GM13977 (cell line): ENCODE measurements around the gene DGKD.

Experiments used
- DNase-seq: peaks from one replicate; pipeline ENCODE4 v3.0.0; 2012; ENCODE audit warnings: low spot score
- in situ Hi-C: fragments of 300-500 bp; cut with MboI; formaldehyde crosslinking; loops from one replicate; pipeline ENCODE4 v1.12.0; 2022; ENCODE audit warnings: low sequenced_read_pairs, low pct_unique_long_range_greater_than_20kb, mixed read lengths, inconsistent platforms; ENCODE audit not compliant: unreplicated experiment
- TF ChIP-seq, protein P1 (sequence below): IDR thresholded peaks from 2 replicates; pipeline ENCODE4 v1.5.1; 2012; ENCODE audit warnings: mild to moderate bottlenecking, control low read depth; ENCODE audit not compliant: insufficient read depth; ENCODE audit errors: extremely low read depth, missing control alignments

DGKD gene

DNA sequence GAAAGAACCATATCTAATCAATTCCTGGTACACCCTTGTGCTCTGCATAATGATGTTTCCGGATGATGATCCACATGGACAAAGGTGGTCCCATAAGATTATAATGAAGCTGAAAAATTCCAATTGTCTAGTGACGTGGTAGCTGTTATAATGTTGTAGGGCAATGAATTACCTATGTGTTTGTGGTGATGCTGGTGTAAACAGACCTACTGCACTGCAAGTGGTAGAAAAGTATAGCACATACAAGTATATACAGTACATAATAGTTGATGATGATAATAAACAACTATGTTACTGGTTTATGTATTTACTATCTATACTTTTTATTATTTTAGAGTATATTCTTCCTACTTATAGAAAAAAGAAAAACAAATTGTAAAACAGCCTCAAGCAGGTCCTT, 8.4 kb downstream of the DGKD start:
- in situ Hi-C loops: no loop called here
- DNase-seq: no peak
- TF ChIP-seq, protein P1, sequence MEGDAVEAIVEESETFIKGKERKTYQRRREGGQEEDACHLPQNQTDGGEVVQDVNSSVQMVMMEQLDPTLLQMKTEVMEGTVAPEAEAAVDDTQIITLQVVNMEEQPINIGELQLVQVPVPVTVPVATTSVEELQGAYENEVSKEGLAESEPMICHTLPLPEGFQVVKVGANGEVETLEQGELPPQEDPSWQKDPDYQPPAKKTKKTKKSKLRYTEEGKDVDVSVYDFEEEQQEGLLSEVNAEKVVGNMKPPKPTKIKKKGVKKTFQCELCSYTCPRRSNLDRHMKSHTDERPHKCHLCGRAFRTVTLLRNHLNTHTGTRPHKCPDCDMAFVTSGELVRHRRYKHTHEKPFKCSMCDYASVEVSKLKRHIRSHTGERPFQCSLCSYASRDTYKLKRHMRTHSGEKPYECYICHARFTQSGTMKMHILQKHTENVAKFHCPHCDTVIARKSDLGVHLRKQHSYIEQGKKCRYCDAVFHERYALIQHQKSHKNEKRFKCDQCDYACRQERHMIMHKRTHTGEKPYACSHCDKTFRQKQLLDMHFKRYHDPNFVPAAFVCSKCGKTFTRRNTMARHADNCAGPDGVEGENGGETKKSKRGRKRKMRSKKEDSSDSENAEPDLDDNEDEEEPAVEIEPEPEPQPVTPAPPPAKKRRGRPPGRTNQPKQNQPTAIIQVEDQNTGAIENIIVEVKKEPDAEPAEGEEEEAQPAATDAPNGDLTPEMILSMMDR: no peak

DNA sequence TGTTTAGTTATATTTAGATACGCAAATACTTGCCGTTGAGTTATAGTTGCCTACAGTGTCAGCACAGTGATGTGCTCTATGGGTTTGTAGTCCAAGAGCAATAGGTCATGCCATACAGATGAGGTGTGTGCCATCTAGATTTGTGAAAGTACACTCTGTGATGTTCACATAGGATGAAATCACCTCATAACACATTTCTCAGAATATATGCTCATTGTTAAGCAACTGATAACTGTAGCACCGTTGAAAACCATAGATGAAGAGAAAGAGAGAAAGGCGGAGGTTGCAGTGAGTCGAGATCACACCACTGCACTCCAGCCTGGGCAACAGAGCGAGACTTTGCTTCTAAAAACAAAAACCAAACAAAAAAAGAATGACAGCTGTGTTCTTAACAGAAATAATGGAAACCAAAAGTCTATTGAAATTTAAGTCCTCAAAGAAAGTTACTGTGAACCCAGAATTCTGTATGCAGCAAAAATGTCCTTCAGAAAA, 9.5 kb downstream of the DGKD start:
- in situ Hi-C loops: no loop called here
- TF ChIP-seq, protein P1: no peak

DNA sequence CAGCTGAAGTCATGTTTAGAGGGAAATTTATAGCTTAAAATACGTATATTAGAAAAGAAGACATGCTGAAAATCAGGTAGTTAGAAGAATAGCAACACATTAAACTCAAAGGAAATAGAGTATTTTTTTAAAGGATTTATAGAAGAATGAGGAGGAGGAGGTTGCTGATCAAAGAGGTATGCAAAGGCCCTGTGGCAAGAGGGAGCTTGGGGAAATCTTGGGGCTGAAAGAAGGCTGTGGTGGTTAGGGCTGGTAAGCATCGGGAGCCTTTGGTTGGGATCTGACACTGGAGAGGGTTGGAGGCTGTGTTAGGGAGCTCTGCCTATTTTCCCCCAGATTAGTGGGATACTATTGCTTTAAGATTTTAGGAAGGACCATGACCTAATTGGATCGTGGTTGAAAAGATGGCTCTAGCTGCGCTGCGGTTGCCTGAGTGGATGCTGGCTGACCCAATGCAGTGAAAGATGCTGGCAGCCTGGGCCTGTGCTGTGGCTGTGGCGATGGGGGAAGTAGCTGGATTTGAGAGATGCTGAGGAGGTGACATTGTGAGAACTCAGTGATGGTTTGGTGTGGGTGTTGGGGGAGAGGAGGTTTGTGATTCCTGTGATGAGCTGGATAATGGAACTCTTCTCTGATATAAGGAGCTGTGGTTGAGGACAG, 11.7 kb downstream of the DGKD start:
- no peak for DNase-seq
- in situ Hi-C loops: no loop called here
- TF ChIP-seq, protein P1: no peak

More for the DNA sequence above, 9.5 kb downstream of the DGKD start:
- peak; percentile 38 for DNase-seq

DNA sequence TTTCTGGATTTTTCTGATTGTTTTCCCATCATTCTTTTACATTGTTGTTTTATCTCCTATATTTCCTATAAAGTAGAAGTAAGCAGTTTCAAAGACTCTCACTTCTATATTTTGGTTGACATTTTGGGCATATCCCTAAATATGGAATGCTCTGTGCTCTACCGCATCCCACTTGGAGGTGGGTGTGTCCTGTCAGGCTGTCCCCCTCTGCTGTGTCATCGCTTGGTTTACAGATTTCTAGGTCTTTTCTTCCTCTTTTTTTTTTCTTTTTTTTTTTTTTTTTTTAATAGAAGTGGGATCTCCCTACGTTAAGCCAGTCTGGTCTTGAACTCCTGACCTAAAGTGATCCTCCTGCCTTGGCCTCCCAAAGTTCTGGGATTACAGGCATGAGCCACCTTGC, 13.3 kb downstream of the DGKD start:
- in situ Hi-C loops: no loop called here
- TF ChIP-seq, protein P1: no peak
- no peak for DNase-seq

DNA sequence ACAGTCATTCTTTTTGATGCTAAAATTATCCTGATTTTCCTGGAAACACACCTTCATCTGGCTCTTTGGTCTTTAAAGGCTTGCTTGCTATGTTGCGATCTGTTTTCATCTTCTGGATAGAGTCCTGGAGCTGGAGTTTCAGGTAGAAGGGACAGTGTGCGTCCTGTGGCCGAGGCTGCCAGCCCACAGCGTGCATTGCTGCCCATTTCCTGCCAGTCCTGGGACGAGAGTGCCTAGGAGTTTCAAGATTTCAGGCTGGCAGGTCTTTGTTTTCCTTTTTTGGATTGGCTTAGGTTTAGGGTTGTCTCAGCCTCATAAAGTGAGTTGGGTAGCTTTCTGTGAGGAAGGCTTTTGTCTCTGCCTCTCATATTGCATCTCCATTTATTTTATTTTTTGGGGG, 14.5 kb downstream of the DGKD start:
- TF ChIP-seq, protein P1: no peak
- in situ Hi-C loops: no loop called here
- no peak for DNase-seq

DNA sequence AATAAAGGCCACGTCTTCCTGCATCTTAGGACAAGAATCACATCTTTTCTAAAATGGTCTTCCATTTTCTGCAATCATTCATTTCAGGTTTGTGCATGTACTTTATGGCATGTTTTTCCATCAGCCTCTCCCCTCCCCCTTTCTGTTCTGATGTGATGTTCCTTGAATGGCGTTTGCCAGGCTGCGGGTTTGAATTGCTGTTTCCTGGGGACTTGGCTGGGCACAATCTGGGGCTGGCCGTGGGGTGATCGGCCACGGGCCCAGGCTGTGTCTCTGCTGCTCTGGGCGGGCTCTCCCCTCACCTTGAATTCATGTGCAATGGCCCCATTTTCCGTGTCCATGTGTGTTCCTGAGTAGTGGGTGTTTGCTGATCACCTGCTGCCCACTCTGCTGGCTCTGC, 15.2 kb downstream of the DGKD start:
- in situ Hi-C loops: no loop called here
- TF ChIP-seq, protein P1: no peak
- DNase-seq: no peak
